Measurements from ENCODE around the gene MAP3K19.

The MAP3K19 gene

DNA sequence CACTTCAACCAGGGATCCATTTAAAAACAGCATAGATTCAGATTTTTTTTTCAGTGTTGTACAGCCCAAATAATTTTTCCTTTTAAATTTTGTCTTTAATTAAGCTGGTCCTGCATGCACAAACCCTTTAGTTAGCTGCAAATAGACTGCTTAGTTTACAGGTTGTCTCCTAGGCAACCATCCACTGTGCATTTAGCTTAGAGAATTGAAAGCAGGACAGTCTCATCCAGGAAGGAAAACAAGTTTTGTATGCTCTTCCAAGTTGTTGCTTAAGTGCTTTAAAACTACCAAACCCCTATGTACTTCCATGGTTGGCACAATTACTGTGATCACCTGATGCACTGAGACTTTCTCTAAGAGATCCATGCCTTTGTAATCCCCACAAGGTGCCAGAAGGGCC, at the start of gene MAP3K19:
Gene MAP3K19 (minus strand): TSS at position 148 of the 400 bp plus-strand sequence. CDS start 22,800 bp downstream, outside the sequence.
- Histone ChIP-seq H3K4me3 (ENCODE audit: low read depth in 1 of 2, low read length in 1 of 2) (no peak within 1 kb of the TSS), H3K27me3 (peaks cover 34% of the 10 kb centered on the region), H3K36me3 (no peaks in the 10 kb centered on the region), H3K9me3 (no peaks in the 10 kb centered on the region), H3K27ac (no peak within 1 kb of the TSS), H3K4me1 (ENCODE audit: control insufficient read depth in 1 of 2, insufficient read depth in 1 of 2, low read depth in 1 of 2, low read length in 1 of 2) (peaks cover 4% of the 10 kb centered on the region in 2 experiments)
- TF ChIP-seq CTCF (IDR thresholded peaks at IDR 0.05) = no peak

DNA sequence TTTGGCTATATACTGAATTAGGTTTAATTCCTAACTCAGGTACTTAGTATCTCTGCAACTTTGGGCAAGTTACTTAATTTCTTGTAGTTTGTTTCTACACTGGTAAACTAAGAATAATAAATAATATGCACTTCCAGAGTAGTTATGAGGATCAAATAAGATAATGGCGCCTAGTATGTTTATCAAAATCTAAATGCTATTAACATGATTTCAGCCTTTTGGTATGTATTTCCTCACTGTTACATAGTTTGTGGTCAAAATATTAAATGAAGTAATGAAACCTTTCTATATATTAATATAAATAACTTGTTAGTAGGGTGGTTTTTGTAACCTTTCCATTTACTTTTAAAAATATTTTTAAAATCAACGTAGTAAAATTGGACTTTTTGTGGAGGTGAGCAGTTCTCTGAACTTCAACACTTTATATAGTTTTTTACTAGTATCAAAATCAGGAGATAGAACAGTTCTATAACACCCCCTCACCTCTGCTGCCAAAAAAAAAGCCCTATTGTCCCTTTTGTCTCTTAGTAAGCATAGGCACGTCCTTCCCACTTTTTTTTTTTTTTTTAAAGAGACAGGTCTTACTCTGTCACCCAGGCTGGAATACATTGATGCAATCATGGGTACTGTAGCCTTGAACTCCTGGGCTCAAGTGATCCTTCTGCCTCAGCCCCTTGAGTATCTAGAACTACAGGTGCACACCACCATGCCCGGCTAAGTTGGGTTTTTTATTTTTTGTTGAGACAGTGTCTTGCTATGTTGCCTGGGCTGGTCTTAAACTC, 49.6 kb upstream of the MAP3K19 start:
- no peak for TF ChIP-seq CTCF (IDR thresholded peaks at IDR 0.05)
- no peak overlapping the region for H3K27ac ChIP-seq
- no peaks in the 10 kb centered on the region for H3K9me3 ChIP-seq
- no peak overlapping the region for H3K4me3 ChIP-seq (ENCODE audit: low read depth in 1 of 2, low read length in 1 of 2)
- no peaks in the 10 kb centered on the region for H3K4me1 ChIP-seq (ENCODE audit: control insufficient read depth in 1 of 2, insufficient read depth in 1 of 2, low read depth in 1 of 2, low read length in 1 of 2)
- H3K36me3 ChIP-seq = peaks cover 39% of the 10 kb centered on the region
- no peaks in the 10 kb centered on the region for H3K27me3 ChIP-seq

DNA sequence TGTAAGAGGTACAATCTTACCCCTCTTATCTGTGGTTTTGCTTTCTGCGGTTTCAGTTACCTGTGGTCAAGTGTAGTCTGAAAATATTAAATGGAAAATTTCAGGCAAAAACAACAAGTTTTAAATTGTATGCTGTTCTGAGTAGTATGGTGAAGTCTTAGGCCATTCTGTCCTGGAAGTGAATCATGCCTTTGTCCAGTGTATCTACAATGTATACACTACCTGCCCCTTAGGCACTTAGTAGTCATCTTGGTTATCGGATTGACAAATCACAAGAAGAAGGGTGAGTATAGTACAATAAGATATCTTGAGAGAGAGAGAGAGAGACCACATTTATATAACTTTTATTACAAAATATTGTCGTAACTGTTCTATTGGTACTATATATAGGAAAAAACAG, 48.3 kb upstream of the MAP3K19 start:
- peaks cover 39% of the 10 kb centered on the region for H3K36me3 ChIP-seq
- H3K27ac ChIP-seq = no peak overlapping the region
- H3K4me3 ChIP-seq (ENCODE audit: low read depth in 1 of 2, low read length in 1 of 2) = no peak overlapping the region
- no peak for TF ChIP-seq CTCF (IDR thresholded peaks at IDR 0.05)
- no peaks in the 10 kb centered on the region for H3K27me3 ChIP-seq
- H3K9me3 ChIP-seq = no peaks in the 10 kb centered on the region
- H3K4me1 ChIP-seq (ENCODE audit: control insufficient read depth in 1 of 2, insufficient read depth in 1 of 2, low read depth in 1 of 2, low read length in 1 of 2) = no peaks in the 10 kb centered on the region

DNA sequence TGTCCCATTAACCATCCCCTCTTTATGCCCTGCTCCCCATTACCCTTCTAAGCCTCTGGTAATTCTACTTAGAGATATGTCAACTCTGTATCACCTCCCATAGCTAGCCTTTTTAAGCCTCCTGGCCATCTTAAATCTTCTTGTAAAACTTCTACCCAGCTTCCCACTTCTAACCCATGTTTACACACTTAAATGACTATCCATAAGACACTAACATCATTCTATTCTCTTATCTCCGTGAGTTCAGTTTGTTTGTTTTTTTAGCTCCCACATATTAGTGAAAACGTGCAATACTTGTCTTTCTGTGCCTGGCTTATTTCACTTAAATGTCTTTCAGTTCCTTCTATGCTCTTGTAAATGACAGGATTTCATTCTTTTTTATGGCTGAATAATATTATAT, 47.3 kb upstream of the MAP3K19 start:
- no peak for TF ChIP-seq CTCF (IDR thresholded peaks at IDR 0.05)
- Histone ChIP-seq H3K4me3 (ENCODE audit: low read depth in 1 of 2, low read length in 1 of 2) (no peak overlapping the region), H3K4me1 (ENCODE audit: control insufficient read depth in 1 of 2, insufficient read depth in 1 of 2, low read depth in 1 of 2, low read length in 1 of 2) (no peaks in the 10 kb centered on the region), H3K27me3 (no peaks in the 10 kb centered on the region), H3K27ac (no peak overlapping the region), H3K36me3 (peaks cover 38% of the 10 kb centered on the region), H3K9me3 (no peaks in the 10 kb centered on the region)

DNA sequence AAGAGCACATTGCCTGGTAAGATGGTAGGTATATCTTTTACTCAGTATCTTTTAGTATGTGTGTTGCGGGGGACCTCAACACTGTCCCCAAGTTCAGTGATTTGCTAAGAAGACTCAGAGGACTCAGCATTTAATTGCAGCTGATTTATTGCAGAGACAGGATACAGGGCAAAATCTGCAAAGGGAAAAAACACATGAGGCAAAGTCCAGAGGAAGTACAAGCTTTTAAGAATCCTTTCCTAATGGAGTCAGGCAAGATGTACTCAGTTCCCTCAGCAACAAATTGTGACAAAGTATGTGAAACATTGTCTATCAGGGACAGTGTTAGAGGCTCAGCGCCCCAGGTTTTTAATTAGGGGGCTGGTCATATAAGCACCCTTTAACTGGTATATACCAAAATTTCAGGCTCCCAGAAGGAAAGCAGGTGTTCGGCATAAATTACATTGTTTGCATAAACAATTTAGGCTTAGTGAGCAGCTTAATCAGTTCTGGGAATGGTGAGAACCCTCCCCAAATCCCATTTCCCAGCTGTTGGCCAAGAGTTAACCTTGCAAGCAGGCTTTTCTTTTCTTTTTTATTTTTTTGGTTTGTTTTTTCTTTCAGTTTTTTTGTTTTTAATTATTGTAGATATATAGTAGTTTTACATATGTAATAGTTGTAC, 46.6 kb upstream of the MAP3K19 start:
- Histone ChIP-seq H3K27me3 (no peaks in the 10 kb centered on the region), H3K27ac (no peak overlapping the region), H3K9me3 (no peaks in the 10 kb centered on the region), H3K36me3 (peaks cover 38% of the 10 kb centered on the region), H3K4me3 (ENCODE audit: low read depth in 1 of 2, low read length in 1 of 2) (no peak overlapping the region), H3K4me1 (ENCODE audit: control insufficient read depth in 1 of 2, insufficient read depth in 1 of 2, low read depth in 1 of 2, low read length in 1 of 2) (no peaks in the 10 kb centered on the region)
- no peak for TF ChIP-seq CTCF (IDR thresholded peaks at IDR 0.05)

Measured in neutrophil (primary cell).